HG03378 (cell line): ENCODE measurements around the gene TSHZ2.

Experiments used
- ATAC-seq: cut with Tn5 transposase; IDR thresholded peaks from one replicate; pipeline ENCODE4 v1.9.1; 2021; ENCODE audit warnings: mild to moderate bottlenecking, moderate library complexity; ENCODE audit not compliant: unreplicated experiment

Gene TSHZ2

DNA sequence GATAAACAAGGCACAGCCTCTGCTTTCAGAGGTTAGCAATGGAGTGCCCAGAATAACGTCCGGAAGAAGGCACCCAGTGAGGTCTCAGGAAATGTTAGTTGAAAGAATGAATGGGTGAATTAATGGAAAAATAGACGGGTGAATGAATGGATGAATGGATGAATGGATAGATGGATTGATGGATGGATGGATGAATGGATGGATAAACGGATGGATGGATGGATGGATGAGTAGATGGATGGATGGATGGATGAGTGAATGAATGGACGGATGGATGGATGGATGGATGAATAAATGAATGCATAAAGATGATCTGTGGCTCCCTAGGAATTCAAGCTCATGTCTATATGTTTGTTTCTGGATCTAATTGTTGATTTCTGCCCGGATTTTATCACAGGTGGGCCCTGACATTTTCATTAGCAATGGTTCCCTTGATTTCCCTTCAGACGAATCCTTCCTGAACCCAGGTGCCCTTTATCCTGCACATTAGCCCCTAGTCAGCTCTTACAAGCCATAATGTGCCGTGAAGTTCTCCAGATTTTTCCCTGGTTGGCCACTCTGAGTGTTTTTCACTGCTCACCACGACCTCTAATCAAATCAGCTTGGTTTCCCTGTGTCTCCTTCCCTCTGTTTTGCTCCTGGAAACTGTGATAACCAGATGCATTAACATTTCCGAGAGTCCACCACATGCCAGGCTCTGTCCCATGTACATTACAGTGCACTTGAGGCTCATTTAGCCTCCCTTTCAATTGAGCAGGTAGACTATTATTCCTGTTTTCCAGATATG is 22.2 kb downstream of the TSHZ2 start:
- no peak for ATAC-seq

- ATAC-seq: no peak
These were observed 24.0 kb downstream of the TSHZ2 start for GRCh38 chr20:52996130-52996529.

- ATAC-seq: no peak
These were observed 24.5 kb downstream of the TSHZ2 start for GRCh38 chr20:52996658-52997057.

- ATAC-seq: no peak
These were observed 26.1 kb downstream of the TSHZ2 start for GRCh38 chr20:52998268-52998667.

- ATAC-seq: no peak
These were observed 26.9 kb downstream of the TSHZ2 start for GRCh38 chr20:52999040-52999439.

- ATAC-seq: peak; percentile 63
These were observed 29.5 kb downstream of the TSHZ2 start for GRCh38 chr20:53001498-53002301.

DNA sequence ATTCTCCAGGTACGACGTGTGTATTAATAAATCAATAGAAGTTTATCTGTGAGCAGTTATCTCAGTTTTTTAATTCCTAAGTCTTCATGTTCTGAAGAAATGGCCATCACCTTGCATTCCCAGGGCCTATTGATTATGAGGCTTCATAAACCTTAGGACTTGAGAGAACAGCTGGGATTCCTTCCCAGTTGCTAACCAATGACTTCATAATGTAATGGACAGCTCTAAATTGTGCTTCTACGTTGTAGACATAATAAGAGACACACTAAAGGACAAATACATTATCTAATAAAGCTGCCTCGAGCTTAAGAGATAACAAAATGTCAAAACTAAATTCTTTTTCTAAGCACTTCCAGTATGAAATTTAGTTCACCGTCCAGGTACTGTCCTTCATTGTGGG is 30.6 kb downstream of the TSHZ2 start:
- no peak for ATAC-seq

DNA sequence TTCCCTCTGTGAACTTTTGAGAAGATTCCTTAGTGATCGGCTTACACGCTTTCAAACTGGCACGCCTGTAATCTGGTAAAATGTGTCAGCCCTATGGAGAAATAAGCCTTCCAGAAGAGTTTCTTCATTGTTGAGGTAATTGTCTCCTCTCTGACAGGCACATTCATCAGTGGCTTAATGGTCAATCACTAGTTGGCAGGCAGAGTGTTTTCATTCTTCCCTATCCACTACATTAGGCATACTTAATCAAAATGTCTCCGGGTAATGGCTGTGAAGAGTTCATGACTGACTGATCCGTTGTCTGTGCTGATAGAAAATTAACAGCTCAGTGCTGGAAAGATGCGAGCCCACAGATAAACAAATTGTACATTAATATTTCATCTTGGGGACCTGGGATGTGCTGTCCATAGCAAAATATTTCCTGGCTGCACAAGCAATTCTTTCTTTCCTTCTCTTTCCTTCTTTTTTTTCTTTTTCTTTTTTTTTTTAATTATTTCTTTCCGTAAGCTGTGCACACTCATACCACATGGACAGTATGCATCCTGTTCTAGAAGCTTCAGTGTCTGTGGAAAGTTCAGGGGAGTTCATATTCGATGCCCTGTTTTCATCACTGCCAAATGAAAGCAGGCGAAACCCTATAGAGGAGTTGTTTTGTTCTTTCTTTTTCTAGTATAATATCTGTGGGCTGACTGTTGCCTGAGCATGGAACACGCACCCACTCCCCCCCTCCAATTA is 31.4 kb downstream of the TSHZ2 start:
- no peak for ATAC-seq

DNA sequence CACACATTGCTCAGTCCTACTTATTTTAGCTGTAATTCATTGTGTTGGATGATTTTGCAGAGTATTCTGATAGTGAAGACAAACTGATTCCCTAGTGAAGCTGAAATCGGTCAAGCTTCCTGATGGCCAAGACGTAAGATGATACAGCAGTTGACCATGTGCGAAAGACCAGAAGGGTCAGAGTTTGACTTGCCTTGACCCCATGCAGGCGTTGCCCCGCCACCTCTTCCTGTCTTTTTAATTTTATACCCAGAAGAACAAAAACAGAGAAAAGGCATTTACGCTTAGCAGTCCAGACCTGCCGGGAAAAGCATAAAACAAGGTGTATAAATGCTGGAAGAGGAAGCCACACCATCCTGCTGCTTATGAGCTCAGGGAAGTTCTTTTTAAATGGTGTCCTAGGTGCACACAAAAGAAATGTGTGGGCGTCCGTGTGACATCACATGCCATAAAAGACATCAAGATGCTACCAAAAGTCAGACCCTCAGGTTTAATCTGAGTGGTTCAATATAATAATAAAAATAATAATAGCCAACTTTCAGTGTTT is 32.2 kb downstream of the TSHZ2 start:
- no peak for ATAC-seq

- ATAC-seq: no peak
These were observed 38.0 kb downstream of the TSHZ2 start for GRCh38 chr20:53009979-53010735.

- ATAC-seq: no peak
These were observed 39.5 kb downstream of the TSHZ2 start for GRCh38 chr20:53011640-53012039.

DNA sequence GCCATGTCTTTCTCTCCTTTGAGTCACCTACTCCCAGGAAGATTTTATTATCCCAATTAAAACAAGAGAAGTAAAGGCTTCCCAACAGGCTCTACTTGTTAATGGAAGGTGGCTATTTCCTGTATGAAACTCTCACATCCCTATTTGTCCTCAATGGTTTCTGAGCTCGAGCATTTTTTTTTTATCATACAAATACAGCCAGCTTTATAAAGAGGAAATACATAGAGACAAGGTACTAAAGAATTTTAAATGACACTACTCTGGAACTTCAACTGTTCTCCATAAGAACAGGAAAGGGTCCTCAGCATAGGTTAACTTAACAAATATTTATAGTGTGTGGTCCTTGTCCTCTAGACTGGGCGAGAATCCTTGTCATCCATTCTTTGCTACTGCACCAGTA is 41.0 kb downstream of the TSHZ2 start:
- ATAC-seq: no peak

- no peak for ATAC-seq
These were observed 41.7 kb downstream of the TSHZ2 start for GRCh38 chr20:53013847-53014246.

DNA sequence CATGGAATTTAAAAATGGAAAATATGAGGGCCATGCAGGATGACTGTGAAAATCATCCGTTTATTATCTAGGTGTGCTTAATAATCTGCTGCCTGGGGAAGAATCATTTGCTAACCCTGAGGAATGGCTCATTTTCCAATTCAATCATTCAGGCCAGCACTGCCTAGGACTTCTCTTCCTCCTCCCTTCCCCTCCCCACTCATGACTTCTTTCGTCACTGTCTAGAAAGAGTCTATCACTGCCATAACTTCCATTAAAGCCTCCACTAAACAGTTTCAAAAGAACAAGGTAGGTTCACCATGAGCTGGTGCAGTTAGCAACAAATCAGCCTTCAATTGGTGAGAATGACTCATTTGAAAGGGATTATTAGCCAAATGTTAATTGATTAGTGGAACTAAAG is 43.9 kb downstream of the TSHZ2 start:
- ATAC-seq: no peak

DNA sequence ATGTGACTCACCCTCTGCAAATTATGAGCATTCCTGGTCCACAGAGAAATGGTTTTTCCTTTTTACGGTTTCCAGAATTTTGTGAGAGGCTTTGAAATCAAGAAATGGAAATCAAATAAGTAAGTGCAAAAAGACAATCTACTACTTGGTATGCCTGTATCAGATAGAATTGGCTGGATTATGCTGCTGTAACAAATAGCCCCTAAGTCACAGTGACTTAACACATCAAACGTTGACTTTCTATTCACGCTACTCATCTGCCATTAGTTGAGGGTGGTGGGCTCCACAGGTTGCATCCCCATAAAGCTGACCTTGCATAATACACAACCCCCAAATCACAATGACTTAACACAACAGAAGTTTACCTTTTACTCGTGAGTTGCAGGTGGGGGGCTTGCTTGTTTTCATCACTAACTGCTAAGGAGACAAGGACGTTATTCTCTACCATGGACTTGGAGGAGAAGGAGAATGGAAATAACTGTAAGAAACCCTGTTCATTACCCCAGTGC is 44.4 kb downstream of the TSHZ2 start:
- ATAC-seq: no peak

DNA sequence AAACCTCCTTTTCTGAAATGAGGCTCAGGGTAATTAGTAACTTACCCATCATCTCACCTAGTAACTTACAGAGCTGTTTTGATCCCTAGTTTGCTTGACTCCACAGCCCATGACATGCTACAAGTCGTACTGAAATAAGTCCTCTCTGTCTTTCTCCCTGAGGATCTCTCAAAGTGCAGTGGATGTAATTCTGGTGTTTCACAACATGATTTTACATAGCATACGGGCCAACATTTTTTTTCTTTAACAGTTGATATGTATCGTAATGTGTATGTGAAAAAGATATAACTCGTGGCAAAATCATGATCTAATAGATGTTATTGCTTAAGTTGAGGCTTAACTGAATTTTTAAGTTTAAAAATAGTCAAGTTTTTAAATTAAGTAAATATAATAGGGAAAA is 45.0 kb downstream of the TSHZ2 start:
- ATAC-seq: no peak

DNA sequence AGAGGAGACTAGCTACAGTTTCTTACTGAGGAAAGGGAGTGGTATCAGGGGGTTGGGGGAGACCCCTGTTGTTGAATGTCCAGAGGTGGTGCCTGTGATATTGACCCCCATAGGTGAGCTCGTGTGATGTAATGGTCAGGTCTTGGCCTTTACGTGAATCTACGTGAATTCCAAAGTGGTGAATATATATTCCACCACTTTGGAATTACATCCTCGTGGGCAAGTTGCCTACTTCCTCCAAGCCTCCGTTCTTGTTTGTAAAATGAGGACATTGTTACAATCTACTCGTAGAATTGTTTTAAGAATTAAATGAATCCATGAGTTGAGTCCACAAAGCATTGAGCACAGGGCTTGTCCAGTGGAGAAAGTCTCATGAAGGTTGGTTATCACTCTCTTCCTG is 47.3 kb downstream of the TSHZ2 start:
- ATAC-seq: no peak

DNA sequence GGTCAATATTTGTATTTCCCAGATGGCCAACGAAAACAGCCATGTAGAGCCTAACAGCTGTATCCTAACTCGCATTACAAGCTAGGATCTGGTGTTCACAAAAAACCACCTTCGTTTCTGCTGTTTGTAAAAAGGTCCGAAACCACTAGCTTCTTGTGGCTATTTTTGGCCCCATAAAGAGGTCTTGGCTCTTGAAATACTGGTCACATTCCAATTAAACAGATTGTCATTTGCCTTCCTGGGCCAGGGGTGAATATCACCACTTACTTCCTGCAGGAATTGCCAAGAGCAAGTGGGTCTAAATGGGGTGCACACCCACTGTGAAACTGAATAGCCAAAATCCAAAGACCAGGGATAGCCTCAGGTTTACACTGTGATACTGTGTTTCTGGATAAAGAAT is 48.2 kb downstream of the TSHZ2 start:
- ATAC-seq: no peak

DNA sequence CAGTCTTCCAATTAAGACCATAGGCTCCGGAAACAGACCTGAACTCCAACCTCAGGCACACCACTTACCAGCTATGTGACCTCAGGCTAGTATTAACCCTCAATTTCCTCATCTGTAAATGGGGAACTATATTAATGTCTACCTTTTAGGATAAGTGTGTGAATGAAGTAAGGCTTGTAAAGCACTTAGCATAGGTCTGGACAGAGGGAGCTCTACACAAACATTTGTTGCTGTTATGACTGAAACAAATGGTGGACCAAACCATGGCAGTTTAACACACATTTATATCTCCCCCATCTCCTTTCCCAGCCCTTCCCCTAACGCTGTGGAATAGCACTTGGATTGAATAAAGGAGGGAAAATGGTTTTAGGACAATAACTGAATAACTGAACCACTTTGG is 48.7 kb downstream of the TSHZ2 start:
- no peak for ATAC-seq

GRCh38 chr20:53021934-53022333 is 49.8 kb downstream of the TSHZ2 start:
- ATAC-seq: no peak
